ENCODE measurements around the gene ATXN1.
"Not testable (repeated sequence)": the region's sequence is repeated elsewhere in the genome, so short reads cannot be mapped to it uniquely, and the experiment has no call there.

The ATXN1 gene

GRCh38 chr6:16705081-16705993 is 55.9 kb downstream of the ATXN1 start:
- in situ Hi-C loops (cut with MboI; ENCODE audit: low sequenced_read_pairs): no loop called here

DNA sequence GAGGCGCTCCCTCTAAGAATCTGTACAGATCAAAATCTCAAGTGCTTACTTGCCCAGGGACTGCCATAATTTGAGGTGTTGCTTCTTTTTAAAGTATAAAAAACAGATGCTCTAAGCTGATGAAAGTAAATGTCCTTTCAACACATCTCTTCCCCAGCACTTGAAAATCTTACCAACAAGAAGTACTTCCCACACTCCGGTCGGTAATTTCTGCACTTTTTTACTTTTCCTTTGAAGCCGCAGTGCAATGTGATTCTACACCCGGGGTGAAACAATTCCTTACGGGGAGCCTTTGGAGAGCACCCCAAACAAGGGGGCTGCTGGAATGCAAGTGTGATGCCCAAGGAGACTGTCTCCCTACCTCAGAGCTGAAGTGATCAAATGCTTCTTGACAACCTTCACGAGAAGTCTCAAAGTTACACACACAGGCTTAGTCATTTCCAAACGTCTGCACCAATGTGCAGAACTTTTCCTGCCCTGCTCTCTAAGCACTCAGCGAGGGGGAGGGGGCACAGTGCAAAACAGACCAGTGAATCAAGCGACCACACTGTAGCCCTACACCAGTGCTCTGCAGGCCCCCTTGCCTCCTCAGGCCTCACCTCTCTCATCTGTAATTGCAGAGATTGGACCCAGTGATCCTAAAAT is 56.7 kb downstream of the ATXN1 start:
- in situ Hi-C loops (cut with MboI; ENCODE audit: low sequenced_read_pairs): no loop called here

DNA sequence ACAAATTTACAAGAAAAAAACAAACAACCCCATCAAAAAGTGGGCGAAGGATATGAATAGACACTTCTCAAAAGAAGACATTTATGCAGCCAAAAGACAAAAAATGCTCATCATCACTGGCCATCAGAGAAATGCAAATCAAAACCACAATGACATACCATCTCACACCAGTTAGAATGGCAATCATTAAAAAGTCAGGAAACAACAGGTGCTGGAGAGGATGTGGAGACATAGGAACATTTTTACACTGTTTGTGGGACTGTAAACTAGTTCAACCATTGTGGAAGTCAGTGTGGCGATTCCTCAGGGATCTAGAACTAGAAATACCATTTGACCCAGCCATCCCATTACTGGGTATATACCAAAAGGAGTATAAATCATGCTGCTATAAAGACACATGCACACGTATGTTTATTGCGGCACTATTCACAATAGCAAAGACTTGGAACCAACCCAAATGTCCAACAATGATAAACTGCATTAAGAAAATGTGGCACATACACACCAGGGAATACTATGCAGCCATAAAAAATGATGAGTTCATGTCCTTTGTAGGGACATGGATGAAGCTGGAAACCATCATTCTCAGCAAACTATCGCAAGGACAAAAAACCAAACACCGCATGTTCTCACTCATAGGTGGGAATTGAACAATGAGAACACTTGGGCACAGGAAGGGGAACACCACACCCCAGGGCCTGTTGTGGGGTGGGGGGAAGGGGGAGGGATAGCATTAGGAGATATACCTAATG is 58.5 kb downstream of the ATXN1 start:
- in situ Hi-C loops (cut with MboI; ENCODE audit: low sequenced_read_pairs): not testable (repeated sequence)

- in situ Hi-C loops (cut with MboI; ENCODE audit: low sequenced_read_pairs): no loop called here
Observed at GRCh38 chr6:16700916-16701234, 60.4 kb downstream of the ATXN1 start.

GRCh38 chr6:16700202-16700915 is 60.9 kb downstream of the ATXN1 start:
- in situ Hi-C loops (cut with MboI; ENCODE audit: low sequenced_read_pairs): no loop called here

GRCh38 chr6:16698997-16699868 is 62.0 kb downstream of the ATXN1 start:
- in situ Hi-C loops (cut with MboI; ENCODE audit: low sequenced_read_pairs): no loop called here

DNA sequence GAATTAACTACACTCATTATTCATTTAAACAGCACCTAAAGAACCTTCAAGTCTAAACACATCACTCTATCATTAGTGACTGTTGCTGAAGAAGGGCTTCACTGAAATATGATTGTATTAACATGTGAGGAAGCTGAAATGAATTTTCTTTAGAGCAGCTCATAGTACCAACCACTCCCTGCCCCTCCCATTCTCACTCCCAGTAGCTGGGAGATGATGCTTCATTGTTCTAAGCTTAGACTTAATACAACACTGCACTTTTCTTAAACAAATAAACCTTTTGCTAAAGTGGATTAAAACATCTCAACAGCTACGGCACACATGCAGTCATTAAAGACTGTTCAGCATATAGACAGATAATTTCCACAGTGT is 63.1 kb downstream of the ATXN1 start:
- in situ Hi-C loops (cut with MboI; ENCODE audit: low sequenced_read_pairs): no loop called here

GRCh38 chr6:16697437-16698161 is 63.7 kb downstream of the ATXN1 start:
- in situ Hi-C loops (cut with MboI; ENCODE audit: low sequenced_read_pairs): no loop called here

GRCh38 chr6:16696496-16696895 is 64.8 kb downstream of the ATXN1 start:
- in situ Hi-C loops (cut with MboI; ENCODE audit: low sequenced_read_pairs): no loop called here

DNA sequence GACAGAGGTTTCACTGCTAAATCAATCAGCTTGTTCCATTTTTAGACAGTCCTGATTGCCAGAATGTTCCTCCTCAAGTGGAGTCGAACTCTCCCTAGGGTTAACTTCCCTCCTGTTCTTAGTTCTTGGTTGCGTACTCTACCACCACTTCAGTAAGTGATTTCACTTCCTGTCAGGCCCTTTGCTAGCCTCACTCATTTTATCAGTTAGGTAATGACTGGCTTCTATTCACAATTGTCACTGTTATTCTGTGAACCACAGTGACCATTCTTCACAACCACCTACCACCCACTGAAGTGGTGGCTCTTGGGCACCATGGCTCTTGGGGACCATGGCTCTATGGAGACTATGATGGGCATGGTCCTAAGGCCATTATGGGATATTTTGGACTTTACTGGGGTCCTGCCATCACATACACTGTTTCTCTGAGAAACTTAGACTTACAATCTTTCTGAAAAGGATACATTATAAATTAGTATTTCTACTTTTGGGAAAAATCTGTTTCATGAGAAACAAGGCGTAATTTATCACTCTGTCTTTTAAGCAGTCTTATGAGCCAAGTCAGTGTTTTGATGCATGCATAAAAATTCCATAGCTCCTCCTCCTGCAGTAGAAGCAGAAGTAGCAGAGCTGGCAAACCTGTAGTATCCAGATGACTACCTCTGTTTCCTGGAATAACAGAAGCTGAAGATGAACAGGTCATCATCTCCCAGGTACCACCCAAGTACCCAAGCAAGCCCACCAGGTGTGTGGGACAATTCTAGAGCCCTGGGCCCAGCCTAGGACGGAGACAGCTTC is 66.3 kb downstream of the ATXN1 start:
- in situ Hi-C loops (cut with MboI; ENCODE audit: low sequenced_read_pairs): no loop called here

- in situ Hi-C loops (cut with MboI; ENCODE audit: low sequenced_read_pairs): no loop called here
Observed at GRCh38 chr6:16691324-16691723, 69.9 kb downstream of the ATXN1 start.

GRCh38 chr6:16690608-16691142 is 70.6 kb downstream of the ATXN1 start:
- in situ Hi-C loops (cut with MboI; ENCODE audit: low sequenced_read_pairs): no loop called here

DNA sequence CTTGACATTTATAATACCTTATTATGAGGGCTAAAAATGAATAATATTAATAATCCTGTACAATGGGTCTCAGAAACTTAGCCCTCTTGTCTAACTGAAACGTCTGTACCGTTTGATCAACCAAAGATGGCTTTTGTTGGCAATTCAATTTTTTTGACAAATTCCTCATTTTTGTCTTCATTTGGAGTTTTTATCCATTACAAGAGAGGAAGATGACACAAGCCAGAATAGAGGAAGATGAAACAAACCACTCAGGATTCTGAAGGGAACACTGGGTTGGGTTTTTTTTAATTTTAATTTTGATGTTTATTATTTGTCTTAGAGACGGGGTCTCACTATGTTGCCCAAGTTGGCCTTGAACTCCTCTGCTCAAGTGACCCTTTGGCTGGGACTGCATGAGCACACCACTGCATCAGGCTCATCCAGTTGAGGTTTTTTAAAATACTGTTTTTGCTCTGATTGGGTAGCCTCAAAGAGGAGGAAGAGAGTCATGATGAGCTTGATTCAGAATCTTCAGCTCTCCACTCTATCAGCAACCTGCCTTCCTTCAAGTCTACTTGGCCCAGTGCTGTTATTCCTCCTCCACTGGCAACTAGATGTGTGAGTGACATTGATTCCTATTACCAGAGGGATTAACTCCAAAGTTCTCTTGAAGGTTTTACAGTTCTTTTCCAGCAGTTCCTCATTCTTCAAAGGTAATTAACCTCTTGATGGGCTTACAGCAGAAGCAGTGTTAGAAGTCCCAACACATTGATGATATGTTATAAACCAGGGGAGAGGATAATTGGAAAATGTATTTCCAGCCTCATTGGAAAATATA is 71.3 kb downstream of the ATXN1 start:
- in situ Hi-C loops (cut with MboI; ENCODE audit: low sequenced_read_pairs): no loop called here

DNA sequence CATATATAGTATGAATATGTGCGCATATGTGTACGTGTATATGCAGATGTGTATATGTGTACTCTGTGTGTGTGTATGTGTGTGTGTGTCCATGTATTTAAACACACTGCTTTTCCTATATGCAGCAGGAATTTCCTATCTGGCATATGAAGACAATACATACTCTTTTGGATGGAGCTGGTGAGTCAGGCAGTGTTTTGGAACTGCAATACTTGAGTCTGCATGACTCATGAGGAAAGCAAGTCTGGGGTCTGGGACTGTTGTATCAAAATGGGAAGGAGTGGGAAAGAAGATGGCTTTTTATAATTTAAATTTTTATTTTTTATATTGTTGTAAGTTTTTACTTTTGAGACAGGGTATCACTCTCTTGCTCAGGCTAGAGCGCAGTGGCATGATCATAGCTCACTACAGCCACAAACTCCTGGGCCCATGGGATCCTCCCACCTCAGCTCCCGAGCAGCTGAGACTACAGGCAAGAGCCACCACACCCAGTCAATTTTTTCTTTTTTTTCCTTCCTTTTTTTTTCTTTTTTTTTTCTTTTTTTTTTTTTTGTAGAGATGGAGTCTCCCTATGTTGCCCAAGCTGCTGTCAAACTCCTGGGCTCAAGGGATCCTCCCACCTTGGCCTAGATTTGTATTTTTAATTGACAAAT is 72.2 kb downstream of the ATXN1 start:
- in situ Hi-C loops (cut with MboI; ENCODE audit: low sequenced_read_pairs): no loop called here

GRCh38 chr6:16688436-16688835 is 72.8 kb downstream of the ATXN1 start:
- in situ Hi-C loops (cut with MboI; ENCODE audit: low sequenced_read_pairs): no loop called here

GRCh38 chr6:16687045-16687444 is 74.2 kb downstream of the ATXN1 start:
- in situ Hi-C loops (cut with MboI; ENCODE audit: low sequenced_read_pairs): no loop called here

DNA sequence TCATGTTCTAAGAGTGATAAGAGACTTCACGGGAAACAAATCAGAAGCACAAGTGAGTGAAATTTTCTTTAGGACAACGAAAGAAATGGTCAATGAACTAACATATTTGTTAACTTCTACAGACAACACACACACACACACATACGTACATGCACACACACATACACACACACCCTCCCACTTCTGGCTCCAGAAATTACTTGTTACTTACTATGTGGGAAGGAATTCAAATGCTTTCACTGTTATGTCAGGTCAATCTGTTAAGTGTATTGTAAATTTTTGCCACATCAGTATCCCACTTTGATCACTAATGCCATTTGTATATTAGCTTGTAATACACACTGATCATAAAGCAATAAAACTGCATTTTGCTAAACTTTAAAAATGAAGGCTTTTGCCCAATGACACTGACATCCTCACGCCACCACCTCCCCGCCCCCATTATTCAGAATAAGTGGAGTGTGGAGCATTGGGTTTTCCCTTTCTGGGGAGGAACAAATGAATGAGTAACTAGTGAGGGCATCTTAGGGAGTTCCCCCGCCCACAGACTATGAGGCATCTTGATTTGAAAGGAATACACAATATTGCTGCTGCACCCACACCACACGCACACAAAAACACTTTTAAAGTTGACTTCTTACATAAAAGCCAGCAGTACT is 76.2 kb downstream of the ATXN1 start:
- in situ Hi-C loops (cut with MboI; ENCODE audit: low sequenced_read_pairs): no loop called here

All from HL-60/S4 treated with phorbol 12-myristate 13-acetate at 8.2 ng/mL for 4 days and 3 days (cell line).